Progenitor cell of endocrine pancreas (in vitro differentiated cells): ENCODE measurements around the gene ASXL2. TPM values are rescaled to one million over a fixed set of nuclear protein-coding genes. Genes with fewer than 3 reads are reported as not detected.

Source experiments
- DNase-seq: peaks from one replicate; pipeline ENCODE4 v3.0.0; 2021; ENCODE audit warnings: low spot score; ENCODE audit not compliant: unreplicated experiment
- H3K27ac Mint-ChIP-seq: 2 replicates; pipeline ENCODE4 v1.8.0; 2021; ENCODE audit warnings: mild to moderate bottlenecking, moderate library complexity, mixed read lengths
- H3K27me3 Mint-ChIP-seq: 2 replicates; pipeline ENCODE4 v1.8.0; 2021; ENCODE audit warnings: mixed read lengths
- H3K36me3 Mint-ChIP-seq: 2 replicates; pipeline ENCODE4 v1.8.0; 2022; ENCODE audit warnings: mixed read lengths; ENCODE audit not compliant: insufficient read depth
- H3K4me1 Mint-ChIP-seq: 2 replicates; pipeline ENCODE4 v1.8.0; 2021; ENCODE audit warnings: low read depth, mixed read lengths
- H3K4me3 Mint-ChIP-seq: 2 replicates; pipeline ENCODE4 v1.8.0; 2021; ENCODE audit warnings: low read depth, mild to moderate bottlenecking, moderate library complexity, mixed read lengths
- H3K9me3 Mint-ChIP-seq: 2 replicates; pipeline ENCODE4 v1.8.0; 2021; ENCODE audit warnings: low read depth, mixed read lengths
- CTCF ChIP-seq: fragments of 200-600 bp; sonication (generic); IDR thresholded peaks from one replicate; pipeline ENCODE4 v1.5.0; 2021; ENCODE audit warnings: antibody characterized with exemption, mild to moderate bottlenecking; ENCODE audit not compliant: unreplicated experiment
- total RNA-seq: library from RNA; stranded (reverse); gene quantifications from 2 replicates; pipeline ENCODE4 v1.2.1, GENCODE V29; 2021

The ASXL2 gene
- total RNA-seq, 1 donor from 2014 or later: 24.8 TPM

GRCh38 chr2:25819597-25820039 is 58.7 kb downstream of the ASXL2 start:
- H3K27me3 Mint-ChIP-seq: no peaks in the 10 kb centered on the region
- H3K36me3 Mint-ChIP-seq: peaks cover 2% of the 10 kb centered on the region
- DNase-seq: no peak
- no peak overlapping the region for H3K4me3 Mint-ChIP-seq
- no peak for TF ChIP-seq CTCF
- no peaks in the 10 kb centered on the region for H3K9me3 Mint-ChIP-seq
- H3K27ac Mint-ChIP-seq: no peak overlapping the region
- peaks cover 2% of the 10 kb centered on the region for H3K4me1 Mint-ChIP-seq

- no peak overlapping the region for H3K4me3 Mint-ChIP-seq
- H3K36me3 Mint-ChIP-seq: peaks cover 2% of the 10 kb centered on the region
- H3K9me3 Mint-ChIP-seq: no peaks in the 10 kb centered on the region
- H3K27ac Mint-ChIP-seq: no peak overlapping the region
- TF ChIP-seq CTCF: no peak
- H3K4me1 Mint-ChIP-seq: peaks cover 1% of the 10 kb centered on the region
- no peaks in the 10 kb centered on the region for H3K27me3 Mint-ChIP-seq
- DNase-seq: no peak
Observed at GRCh38 chr2:25817630-25818029, 60.7 kb downstream of the ASXL2 start.

GRCh38 chr2:25817006-25817405 is 61.3 kb downstream of the ASXL2 start:
- no peak for TF ChIP-seq CTCF
- Mint-ChIP-seq H3K4me1 (no peaks in the 10 kb centered on the region), H3K36me3 (peaks cover 2% of the 10 kb centered on the region), H3K27ac (no peak overlapping the region), H3K27me3 (no peaks in the 10 kb centered on the region), H3K9me3 (no peaks in the 10 kb centered on the region), H3K4me3 (no peak overlapping the region)
- DNase-seq: no peak

- H3K36me3 Mint-ChIP-seq: peaks cover 2% of the 10 kb centered on the region
- no peak for TF ChIP-seq CTCF
- H3K9me3 Mint-ChIP-seq: no peaks in the 10 kb centered on the region
- peak overlapping the region; percentile 47 for H3K27ac Mint-ChIP-seq
- DNase-seq: no peak
- H3K27me3 Mint-ChIP-seq: no peaks in the 10 kb centered on the region
- H3K4me3 Mint-ChIP-seq: no peak overlapping the region
- no peaks in the 10 kb centered on the region for H3K4me1 Mint-ChIP-seq
Observed at GRCh38 chr2:25816249-25816648, 62.0 kb downstream of the ASXL2 start.

GRCh38 chr2:25814681-25815080 is 63.6 kb downstream of the ASXL2 start:
- Mint-ChIP-seq H3K4me3 (no peak overlapping the region), H3K36me3 (peaks cover 4% of the 10 kb centered on the region), H3K4me1 (no peaks in the 10 kb centered on the region), H3K9me3 (no peaks in the 10 kb centered on the region), H3K27ac (no peak overlapping the region), H3K27me3 (no peaks in the 10 kb centered on the region)
- TF ChIP-seq CTCF: no peak
- no peak for DNase-seq
